Activated CD4-positive, alpha-beta memory T cell treated with anti-CD3 and anti-CD28 coated beads, Interleukin-2, amount 10 ng/mL, durations not matched to agents 7 days and 5 days (primary cell): Measurements from ENCODE around the gene CEACAM7. TPM values are rescaled to one million over a fixed set of nuclear protein-coding genes. Genes with fewer than 3 reads are reported as not detected.
"Not testable (repeated sequence)": the region's sequence is repeated elsewhere in the genome, so short reads cannot be mapped to it uniquely, and the experiment has no call there.

ENCODE experiments used
- CTCF ChIA-PET: fragments of 350-600 bp; sonication (Branson Sonifier 250); formaldehyde crosslinking; loops from one replicate; lab custom pipeline; 2021; ENCODE audit warnings: antibody characterized with exemption, inconsistent platforms; lab: Charles Lee
- POLR2A ChIA-PET: fragments of 350-600 bp; sonication (Branson Sonifier 250); formaldehyde crosslinking; loops from one replicate; lab custom pipeline; 2021; ENCODE audit warnings: antibody characterized with exemption; lab: Charles Lee
- DNase-seq: peaks from one replicate; pipeline ENCODE4 v3.0.0-alpha.2; 2020
- H3K27ac Mint-ChIP-seq: one replicate; pipeline ENCODE4 v1.8.0; 2021; ENCODE audit warnings: mild to moderate bottlenecking, mixed read lengths
- H3K27me3 Mint-ChIP-seq: one replicate; pipeline ENCODE4 v1.8.0; 2021; ENCODE audit warnings: mixed read lengths
- H3K36me3 Mint-ChIP-seq: one replicate; pipeline ENCODE4 v1.8.0; 2021; ENCODE audit warnings: low read depth, mixed read lengths
- H3K4me1 Mint-ChIP-seq: one replicate; pipeline ENCODE4 v1.8.0; 2021; ENCODE audit warnings: mixed read lengths
- H3K4me3 Mint-ChIP-seq: one replicate; pipeline ENCODE4 v1.8.0; 2021; ENCODE audit warnings: mild to moderate bottlenecking, mixed read lengths
- H3K9me3 Mint-ChIP-seq: one replicate; pipeline ENCODE4 v1.8.0; 2021; ENCODE audit warnings: mixed read lengths
- total RNA-seq, 2 experiments: library from RNA; stranded (reverse); gene quantifications; one replicate each; pipeline ENCODE4 v1.2.3, GENCODE V29; 2021

CEACAM7 gene
- not detected for total RNA-seq

- no peak within 1 kb of the TSS for H3K4me3 Mint-ChIP-seq
- ChIA-PET POLR2A (no interaction called here), CTCF (no interaction called here)
- peaks cover 21% of the 10 kb centered on the region for H3K27me3 Mint-ChIP-seq
- no peaks in the 10 kb centered on the region for H3K4me1 Mint-ChIP-seq
- no peak for DNase-seq
- H3K36me3 Mint-ChIP-seq: no peaks in the 10 kb centered on the region
- H3K27ac Mint-ChIP-seq: no peak within 1 kb of the TSS
- H3K9me3 Mint-ChIP-seq: no peaks in the 10 kb centered on the region
Measured at GRCh38 chr19:41688098-41688497, at the start of gene CEACAM7. TSS of gene CEACAM7 (minus strand) at chr19:41688270. CDS start at chr19:41688165, 105 bp downstream.

GRCh38 chr19:41735071-41735600 is 47.1 kb upstream of the CEACAM7 start:
- Mint-ChIP-seq H3K27me3 (peaks cover 42% of the 10 kb centered on the region), H3K4me3 (no peak overlapping the region), H3K4me1 (peaks cover under 1% of the 10 kb centered on the region), H3K27ac (no peak overlapping the region), H3K36me3 (no peaks in the 10 kb centered on the region), H3K9me3 (no peaks in the 10 kb centered on the region)
- POLR2A ChIA-PET: no interaction called here
- CTCF ChIA-PET: interaction anchor here (2.7 kb wide), 1 partner anchor 17 kb away, joined by 10 read pairs; no protein-coding TSS in a partner anchor
- no peak for DNase-seq

DNA sequence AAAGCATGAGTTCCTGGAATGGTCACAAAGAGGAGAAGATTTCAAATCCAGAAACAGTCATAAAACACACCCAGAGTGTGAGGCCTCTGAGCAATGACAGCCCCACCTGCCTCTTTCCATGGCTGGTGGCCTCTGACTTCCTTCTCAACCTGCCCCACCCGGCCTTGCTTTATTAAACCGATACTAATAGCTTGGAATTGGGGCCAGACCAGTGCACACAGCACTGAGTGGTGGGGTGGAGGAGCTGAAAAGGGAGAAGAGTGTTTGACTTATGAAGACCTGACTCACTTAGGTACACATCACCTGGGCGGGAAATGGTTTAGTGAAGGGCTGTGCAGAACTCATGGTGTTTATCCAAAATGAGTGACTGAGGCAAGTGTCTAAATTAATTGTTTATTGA is 46.5 kb upstream of the CEACAM7 start:
- Mint-ChIP-seq H3K9me3 (no peaks in the 10 kb centered on the region), H3K36me3 (no peaks in the 10 kb centered on the region), H3K4me1 (no peaks in the 10 kb centered on the region), H3K27me3 (peaks cover 38% of the 10 kb centered on the region), H3K27ac (no peak overlapping the region), H3K4me3 (no peak overlapping the region)
- DNase-seq: no peak
- ChIA-PET POLR2A (no interaction called here), CTCF (interaction anchor here (2.7 kb wide), 1 partner anchor 18 kb away, joined by 10 read pairs; no protein-coding TSS in a partner anchor)

DNA sequence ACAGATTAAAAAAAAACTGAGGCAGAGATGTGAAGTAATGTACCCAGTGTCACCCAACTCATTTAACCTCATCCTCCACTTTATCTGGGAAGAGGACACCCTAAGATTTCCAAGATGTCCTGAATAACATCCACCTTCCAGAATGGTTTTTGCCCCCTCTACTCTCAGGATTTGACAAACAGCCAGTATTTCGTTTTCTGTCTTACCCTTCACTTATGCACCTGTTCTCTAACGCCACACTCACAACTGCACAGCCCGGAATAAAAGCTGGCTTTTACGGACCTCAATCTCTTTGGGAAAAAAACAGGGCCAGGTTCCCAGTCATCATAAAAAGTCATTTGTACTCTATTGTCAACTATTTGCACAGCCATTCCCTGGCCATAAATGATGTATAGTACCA is 46.1 kb upstream of the CEACAM7 start:
- no peak overlapping the region for H3K27ac Mint-ChIP-seq
- H3K4me3 Mint-ChIP-seq: no peak overlapping the region
- ChIA-PET POLR2A (no interaction called here), CTCF (interaction anchor here (2.7 kb wide), 1 partner anchor 18 kb away, joined by 10 read pairs; no protein-coding TSS in a partner anchor)
- H3K27me3 Mint-ChIP-seq: peaks cover 39% of the 10 kb centered on the region
- no peaks in the 10 kb centered on the region for H3K9me3 Mint-ChIP-seq
- DNase-seq: no peak
- H3K36me3 Mint-ChIP-seq: no peaks in the 10 kb centered on the region
- H3K4me1 Mint-ChIP-seq: no peaks in the 10 kb centered on the region

GRCh38 chr19:41726493-41726892 is 38.4 kb upstream of the CEACAM7 start:
- Mint-ChIP-seq H3K4me1 (no peaks in the 10 kb centered on the region), H3K27me3 (peaks cover 35% of the 10 kb centered on the region), H3K36me3 (no peaks in the 10 kb centered on the region), H3K4me3 (no peak overlapping the region), H3K27ac (no peak overlapping the region), H3K9me3 (no peaks in the 10 kb centered on the region)
- DNase-seq: no peak
- ChIA-PET POLR2A (no interaction called here), CTCF (interaction anchor here (1.0 kb wide), 1 partner anchor 10 kb away, joined by 3 read pairs; no protein-coding TSS in a partner anchor)

GRCh38 chr19:41720103-41720502 is 32.0 kb upstream of the CEACAM7 start:
- H3K27me3 Mint-ChIP-seq: peaks cover 12% of the 10 kb centered on the region
- H3K9me3 Mint-ChIP-seq: no peaks in the 10 kb centered on the region
- DNase-seq: no peak
- ChIA-PET CTCF (no interaction called here), POLR2A (no interaction called here)
- no peak overlapping the region for H3K4me3 Mint-ChIP-seq
- no peaks in the 10 kb centered on the region for H3K4me1 Mint-ChIP-seq
- H3K36me3 Mint-ChIP-seq: no peaks in the 10 kb centered on the region
- no peak overlapping the region for H3K27ac Mint-ChIP-seq

GRCh38 chr19:41718761-41719160 is 30.7 kb upstream of the CEACAM7 start:
- H3K36me3 Mint-ChIP-seq: no peaks in the 10 kb centered on the region
- no peaks in the 10 kb centered on the region for H3K4me1 Mint-ChIP-seq
- H3K4me3 Mint-ChIP-seq: no peak overlapping the region
- H3K27me3 Mint-ChIP-seq: peaks cover 14% of the 10 kb centered on the region
- CTCF ChIA-PET: interaction anchor here (1.6 kb wide), 1 partner anchor 12 kb away, joined by 4 read pairs; no protein-coding TSS in a partner anchor
- no peak for DNase-seq
- POLR2A ChIA-PET: no interaction called here
- H3K9me3 Mint-ChIP-seq: no peaks in the 10 kb centered on the region
- no peak overlapping the region for H3K27ac Mint-ChIP-seq

- DNase-seq: no peak
- ChIA-PET CTCF (interaction anchor here (2.2 kb wide), 1 partner anchor 8 kb away, joined by 10 read pairs; no protein-coding TSS in a partner anchor), POLR2A (no interaction called here)
- Mint-ChIP-seq H3K4me1 (no peaks in the 10 kb centered on the region), H3K36me3 (no peaks in the 10 kb centered on the region), H3K27me3 (peaks cover 24% of the 10 kb centered on the region), H3K9me3 (no peaks in the 10 kb centered on the region), H3K4me3 (no peak overlapping the region), H3K27ac (no peak overlapping the region)
Measured at GRCh38 chr19:41714598-41714997, 26.5 kb upstream of the CEACAM7 start.

DNA sequence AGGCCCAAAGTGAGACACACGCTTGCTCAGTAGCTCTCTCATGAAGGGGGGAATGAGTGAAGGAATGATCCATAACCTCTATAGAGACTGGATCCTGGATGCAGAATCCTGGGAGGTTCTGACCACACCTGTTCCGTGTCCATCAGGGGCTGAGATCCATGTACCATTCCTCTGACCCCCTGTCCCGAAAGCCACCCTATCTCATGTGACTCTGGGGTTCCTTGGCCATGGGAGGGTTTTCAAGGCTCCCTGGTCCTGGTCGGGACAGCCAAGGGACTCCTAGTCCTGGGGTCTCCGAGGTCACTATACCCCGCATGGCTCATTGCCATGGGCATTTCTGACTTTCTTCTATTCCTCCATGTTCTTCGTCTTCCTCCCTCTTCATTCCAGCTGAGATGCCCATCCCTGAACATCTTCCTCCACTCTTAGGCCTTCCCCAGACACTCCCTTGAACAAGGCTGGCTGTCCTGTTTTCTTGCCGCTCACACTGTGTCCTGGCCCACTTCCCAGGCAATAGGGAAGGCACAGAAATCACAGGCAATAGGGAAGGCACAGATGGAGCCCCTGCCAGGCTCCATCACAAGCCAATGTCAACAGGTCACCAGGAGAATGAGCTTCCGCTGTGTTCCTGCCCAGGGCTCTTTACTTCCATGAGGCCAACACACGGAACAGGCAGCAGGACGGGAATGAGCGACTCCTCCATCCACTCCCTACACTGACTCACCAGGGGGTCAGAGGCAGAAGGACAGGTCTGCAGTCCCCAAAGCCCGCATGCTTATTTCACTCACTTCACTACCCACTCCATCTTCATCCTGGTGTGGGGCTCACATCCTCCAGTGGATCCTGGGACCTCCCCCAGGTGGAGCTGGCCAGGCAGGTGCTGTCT is 23.5 kb upstream of the CEACAM7 start:
- Mint-ChIP-seq H3K36me3 (no peaks in the 10 kb centered on the region), H3K4me1 (peaks cover 4% of the 10 kb centered on the region), H3K27me3 (peaks cover 21% of the 10 kb centered on the region), H3K4me3 (no peak overlapping the region), H3K27ac (no peak overlapping the region), H3K9me3 (no peaks in the 10 kb centered on the region)
- DNase-seq: no peak
- POLR2A ChIA-PET: no interaction called here
- CTCF ChIA-PET: no interaction called here

- Mint-ChIP-seq H3K4me1 (peaks cover 4% of the 10 kb centered on the region), H3K36me3 (no peaks in the 10 kb centered on the region), H3K27ac (no peak overlapping the region), H3K4me3 (no peak overlapping the region), H3K27me3 (peaks cover 28% of the 10 kb centered on the region), H3K9me3 (no peaks in the 10 kb centered on the region)
- DNase-seq: no peak
- CTCF ChIA-PET: interaction anchor here (1.0 kb wide), 1 partner anchor 75 kb away, joined by 3 read pairs; no protein-coding TSS in a partner anchor
- POLR2A ChIA-PET: no interaction called here
Measured at GRCh38 chr19:41709951-41710645, 22.0 kb upstream of the CEACAM7 start.

- H3K36me3 Mint-ChIP-seq, H3K27ac Mint-ChIP-seq, H3K4me3 Mint-ChIP-seq, H3K9me3 Mint-ChIP-seq, POLR2A ChIA-PET, DNase-seq, CTCF ChIA-PET, H3K4me1 Mint-ChIP-seq: not testable (repeated sequence)
- H3K27me3 Mint-ChIP-seq: peaks cover 28% of the 10 kb centered on the region
Measured at GRCh38 chr19:41709516-41709915, 21.4 kb upstream of the CEACAM7 start.

GRCh38 chr19:41708481-41708880 is 20.4 kb upstream of the CEACAM7 start, which contains the start of gene CEACAM5:
TSS of gene CEACAM5 (plus strand) at chr19:41708626. CDS start at chr19:41708732, 106 bp downstream.
- no peaks in the 10 kb centered on the region for H3K36me3 Mint-ChIP-seq
- no peak for DNase-seq
- H3K4me1 Mint-ChIP-seq: peaks cover 4% of the 10 kb centered on the region
- H3K4me3 Mint-ChIP-seq: no peak within 1 kb of the TSS
- H3K27ac Mint-ChIP-seq: no peak within 1 kb of the TSS
- CTCF ChIA-PET: no interaction called here
- H3K27me3 Mint-ChIP-seq: peaks cover 21% of the 10 kb centered on the region
- POLR2A ChIA-PET: no interaction called here
- H3K9me3 Mint-ChIP-seq: no peaks in the 10 kb centered on the region
